Lower leg skin (tissue), 4 donors: ENCODE data around the gene NUDC. TPM values are rescaled to one million over a fixed set of nuclear protein-coding genes. Genes with fewer than 3 reads are reported as not detected.
A peak's percentile ranks its signal among the peaks of the same experiment; 100 is the strongest.

Experiments used
- DNase-seq, 2 donors: peaks; one replicate each; pipeline ENCODE4 v3.0.0-alpha.2; 2019; ENCODE audit warnings: low spot score in 2 of 2
- H3K4me3 ChIP-seq: fragments of 200-600 bp; sonication (generic); 2 replicates; pipeline ENCODE4 v1.5.1; 2017; ENCODE audit warnings: mild to moderate bottlenecking, low read depth; ENCODE audit not compliant: poor library complexity, severe bottlenecking
- CTCF ChIP-seq, 3 donors: fragments of 450-650 bp; IDR thresholded peaks; one replicate each; pipeline ENCODE4 v1.5.1; 2016; ENCODE audit warnings: antibody characterized with exemption in 3 of 3, mild to moderate bottlenecking in 3 of 3, moderate library complexity in 2 of 3
- POLR2A ChIP-seq, 2 donors: fragments of 450-650 bp; IDR thresholded peaks; one replicate each; pipeline ENCODE4 v1.6.1; 2016 to 2017; ENCODE audit warnings: antibody characterized with exemption in 2 of 2, mild to moderate bottlenecking in 1 of 2, moderate library complexity in 1 of 2
- WGBS, 2 donors: methylation state at CpG; one replicate each; pipeline ENCODE4 v1.1.5; 2018; 5-methylcytosine and 5-hydroxymethylcytosine counted together
- intact Hi-C: fragments of 100-400 bp; cut with DNase I; formaldehyde crosslinking; loops from one replicate; pipeline ENCODE4 v1.15.0; 2023; ENCODE audit warnings: low total_unique reads
- total RNA-seq, 4 donors: library from RNA; depleted of rRNA; stranded (reverse); fragments of >200 nt; gene quantifications; one replicate each; pipeline ENCODE4 v1.1.0, GENCODE V29; 2016

The NUDC gene
- total RNA-seq, 4 donors from 2014 or later = 37.0 to 50.4 (median 39.7) TPM

DNA sequence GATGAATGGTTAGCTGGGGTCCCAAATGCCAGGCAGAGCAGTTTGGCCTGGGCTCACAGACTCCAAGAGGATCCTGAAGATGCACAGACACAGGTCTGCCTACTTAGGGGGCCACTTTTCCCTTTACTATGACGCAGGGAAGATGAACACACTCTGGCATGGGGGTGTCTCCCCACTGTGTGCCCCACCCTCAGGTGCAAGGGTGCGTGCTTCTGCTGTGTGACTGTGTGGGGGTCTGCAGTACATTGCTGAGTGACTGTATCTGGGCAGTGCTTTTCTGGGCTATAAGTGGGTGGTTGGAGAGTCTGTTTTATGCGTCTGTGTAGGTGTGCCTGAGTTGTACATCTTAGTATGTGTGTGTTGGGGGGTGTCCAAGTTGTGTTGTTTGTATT is 11.6 kb upstream of the NUDC start:
- intact Hi-C loops = no loop called here
- no peak for DNase-seq
- TF ChIP-seq POLR2A (IDR thresholded peaks at IDR 0.05) (no peak), CTCF (IDR thresholded peaks at IDR 0.05) (no peak)
- 80 to 81% methylated on average over 3 of the region's 3 CpGs for WGBS, 2 donors
- no peak overlapping the region for H3K4me3 ChIP-seq

GRCh38 chr1:26910343-26911160 is 11.0 kb upstream of the NUDC start:
- DNase-seq = no peak
- TF ChIP-seq CTCF (IDR thresholded peaks at IDR 0.05) (peak in 1 of 3 donors; percentile 8), POLR2A (IDR thresholded peaks at IDR 0.05) (no peak)
- 83 to 84% methylated on average over 4 of the region's 4 CpGs for WGBS, 2 donors
- H3K4me3 ChIP-seq = no peak overlapping the region
- intact Hi-C loops = no loop called here

DNA sequence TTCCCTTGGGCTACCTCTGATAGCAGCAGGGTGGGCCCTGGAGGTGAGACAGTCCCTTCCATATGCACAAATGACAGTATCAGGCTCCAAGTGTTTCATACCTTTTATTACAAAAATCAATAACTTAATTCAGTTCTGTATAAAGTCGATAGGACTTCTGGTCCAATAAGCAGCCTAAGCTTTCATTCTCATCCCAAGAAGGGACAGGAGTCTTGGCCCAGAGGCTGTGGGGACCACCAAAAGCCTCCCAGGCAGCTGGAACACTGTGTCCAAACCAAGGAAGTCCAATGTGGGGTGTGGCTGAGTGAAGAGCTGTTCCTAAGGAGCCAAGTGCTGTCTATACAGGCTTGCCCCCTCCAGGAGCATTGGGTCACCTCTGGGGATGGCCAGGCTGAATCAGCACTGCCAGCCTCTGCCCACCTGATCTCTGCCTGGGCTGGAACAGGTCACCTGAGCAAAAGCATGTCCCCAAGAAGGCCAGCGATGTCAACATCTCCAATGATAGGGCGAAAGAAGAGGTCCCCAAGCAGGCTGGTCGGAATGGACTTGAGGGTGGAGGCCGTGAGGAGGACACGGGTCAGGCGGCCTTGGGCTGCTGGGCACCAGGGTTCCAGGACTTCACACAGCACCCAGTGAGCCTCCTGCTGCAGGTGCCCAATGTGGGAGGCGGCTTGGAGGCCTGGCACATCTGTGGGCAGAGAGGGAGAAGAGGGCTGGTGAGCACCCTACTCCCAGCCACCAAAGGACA is 10.0 kb upstream of the NUDC start:
- H3K4me3 ChIP-seq = no peak overlapping the region
- intact Hi-C loops = no loop called here
- 89 to 93% methylated on average over 8 of the region's 8 CpGs for WGBS, 2 donors
- DNase-seq = no peak
- TF ChIP-seq POLR2A (IDR thresholded peaks at IDR 0.05) = no peak

DNA sequence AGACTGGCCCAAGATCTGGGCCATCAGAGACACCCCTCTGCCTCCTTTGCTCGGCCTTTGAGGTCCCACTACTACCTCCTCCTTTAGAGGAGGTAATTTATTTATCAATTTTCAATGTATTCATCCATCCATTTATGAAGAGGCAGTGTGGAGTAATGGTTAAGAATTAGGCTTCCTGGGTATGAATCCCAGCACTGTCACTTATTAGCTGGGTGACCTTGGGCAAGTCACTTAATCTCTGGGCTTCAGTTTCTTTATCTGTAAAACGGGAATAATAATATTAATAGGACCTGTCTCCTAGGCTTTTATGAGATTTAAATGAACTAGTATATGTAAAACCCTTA is 9.4 kb upstream of the NUDC start:
- no peak overlapping the region for H3K4me3 ChIP-seq
- DNase-seq = no peak
- 50 to 76% methylated on average over 2 of the region's 2 CpGs for WGBS, 2 donors
- no peak for TF ChIP-seq CTCF (IDR thresholded peaks at IDR 0.05)
- no peak for TF ChIP-seq POLR2A (IDR thresholded peaks at IDR 0.05)
- intact Hi-C loops = no loop called here

- intact Hi-C loops = no loop called here
- no peak for DNase-seq
- TF ChIP-seq CTCF (IDR thresholded peaks at IDR 0.05) (no peak), POLR2A (IDR thresholded peaks at IDR 0.05) (no peak)
- no peak overlapping the region for H3K4me3 ChIP-seq
- 68 to 78% methylated on average over 3 to 5 of the region's 5 CpGs for WGBS, 2 donors
Measured at GRCh38 chr1:26913389-26913753, 8.2 kb upstream of the NUDC start.

GRCh38 chr1:26913754-26914619 is 7.6 kb upstream of the NUDC start, which contains the start of gene NR0B2:
Gene NR0B2, minus strand, starts transcription at chr1:26913975. Its CDS starts 35 bp downstream, at chr1:26913940.
- intact Hi-C loops = no loop called here
- WGBS, 2 donors = 79 to 88% methylated on average over 10 to 15 of the region's 16 CpGs
- H3K4me3 ChIP-seq = no peak within 1 kb of the TSS
- TF ChIP-seq POLR2A (IDR thresholded peaks at IDR 0.05) (no peak), CTCF (IDR thresholded peaks at IDR 0.05) (peak in 1 of 3 donors; percentile 31)
- no peak for DNase-seq
